A172 (cell line): ENCODE results near the gene MAL. TPM values are rescaled to one million over a fixed set of nuclear protein-coding genes. Genes with fewer than 3 reads are reported as not detected.

Source experiments
- DNase-seq: peaks from one replicate; pipeline ENCODE4 v3.0.0-alpha.2; 2015; ENCODE audit warnings: low spot score
- total RNA-seq: library from RNA; depleted of rRNA; stranded (reverse); fragments of >200 nt; shearing (Covaris generic); gene quantifications from 2 replicates; pipeline ENCODE4 v1.2.3, GENCODE V29; 2014

MAL gene
- total RNA-seq, 1 experiment from 2014 or later = not detected

DNA sequence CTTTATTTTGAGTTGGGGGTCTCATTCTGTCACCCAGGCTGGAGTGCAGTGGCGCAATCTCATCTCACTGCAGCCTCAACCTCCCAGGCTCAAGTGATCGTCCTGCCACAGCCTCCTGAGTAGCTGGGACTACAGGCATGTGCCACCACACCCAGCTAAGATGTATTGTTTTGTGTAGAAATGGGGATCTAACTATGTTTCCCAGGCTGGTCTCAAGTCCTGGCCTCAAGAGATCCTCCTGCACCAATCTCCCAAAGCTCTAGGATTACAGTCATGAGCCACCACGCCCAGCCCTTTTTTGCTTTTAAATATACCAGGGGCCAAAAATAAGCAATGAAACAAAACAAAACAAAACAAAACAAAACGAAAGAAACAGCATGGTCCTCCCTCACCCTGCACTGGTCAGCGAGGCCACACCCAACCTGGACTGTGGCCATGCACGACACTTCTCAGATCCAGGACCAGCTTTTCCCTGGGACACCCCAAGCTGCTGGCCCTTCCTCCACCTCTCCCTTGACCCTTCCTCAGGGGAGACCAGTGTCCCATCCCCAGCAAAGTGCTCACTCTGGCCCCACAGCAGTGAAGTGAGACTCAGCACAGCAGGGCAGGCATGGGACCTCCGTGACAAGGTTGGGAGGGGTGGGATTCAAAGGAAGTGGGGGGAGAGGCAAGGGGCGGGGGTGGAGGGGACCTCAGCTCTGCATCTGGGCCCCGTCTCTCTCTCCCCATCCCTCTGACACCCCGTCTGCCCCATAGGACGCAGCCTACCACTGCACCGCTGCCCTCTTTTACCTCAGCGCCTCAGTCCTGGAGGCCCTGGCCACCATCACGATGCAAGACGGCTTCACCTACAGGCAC lies 23.5 kb downstream of the MAL start:
- DNase-seq = no peak

DNA sequence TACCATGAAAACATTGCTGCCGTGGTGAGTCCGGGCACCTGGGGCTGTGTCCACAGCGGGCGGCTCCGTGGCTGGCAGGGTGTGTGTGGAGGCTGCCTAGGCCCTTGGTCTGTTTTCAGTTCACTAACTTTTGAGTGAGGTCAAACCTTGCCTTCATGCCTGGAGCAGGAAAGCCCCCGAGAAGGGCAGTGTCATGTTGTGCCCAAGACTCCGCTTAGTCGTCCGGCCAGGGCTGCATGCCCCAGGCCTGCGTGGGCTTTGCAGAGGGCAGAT lies 24.1 kb downstream of the MAL start:
- no peak for DNase-seq

DNA sequence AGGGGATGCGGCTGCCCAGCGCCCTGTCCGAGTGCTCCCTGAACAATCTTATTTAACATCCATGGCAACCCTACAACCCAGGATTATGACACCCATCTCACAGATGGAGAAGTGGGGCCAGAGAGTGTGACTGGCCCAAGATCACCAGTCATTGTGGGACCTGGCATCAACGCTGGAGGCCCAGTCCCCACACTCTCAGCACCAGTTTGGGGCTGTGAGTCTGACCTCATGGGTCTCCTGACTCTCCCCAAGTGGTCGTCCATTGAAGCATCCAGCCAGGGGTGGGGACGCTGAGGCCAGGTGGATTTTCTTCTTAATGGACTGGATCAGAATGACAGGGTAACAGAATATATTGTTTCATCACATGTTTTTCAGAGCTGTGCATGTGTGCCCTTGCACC lies 24.5 kb downstream of the MAL start:
- DNase-seq = no peak

DNA sequence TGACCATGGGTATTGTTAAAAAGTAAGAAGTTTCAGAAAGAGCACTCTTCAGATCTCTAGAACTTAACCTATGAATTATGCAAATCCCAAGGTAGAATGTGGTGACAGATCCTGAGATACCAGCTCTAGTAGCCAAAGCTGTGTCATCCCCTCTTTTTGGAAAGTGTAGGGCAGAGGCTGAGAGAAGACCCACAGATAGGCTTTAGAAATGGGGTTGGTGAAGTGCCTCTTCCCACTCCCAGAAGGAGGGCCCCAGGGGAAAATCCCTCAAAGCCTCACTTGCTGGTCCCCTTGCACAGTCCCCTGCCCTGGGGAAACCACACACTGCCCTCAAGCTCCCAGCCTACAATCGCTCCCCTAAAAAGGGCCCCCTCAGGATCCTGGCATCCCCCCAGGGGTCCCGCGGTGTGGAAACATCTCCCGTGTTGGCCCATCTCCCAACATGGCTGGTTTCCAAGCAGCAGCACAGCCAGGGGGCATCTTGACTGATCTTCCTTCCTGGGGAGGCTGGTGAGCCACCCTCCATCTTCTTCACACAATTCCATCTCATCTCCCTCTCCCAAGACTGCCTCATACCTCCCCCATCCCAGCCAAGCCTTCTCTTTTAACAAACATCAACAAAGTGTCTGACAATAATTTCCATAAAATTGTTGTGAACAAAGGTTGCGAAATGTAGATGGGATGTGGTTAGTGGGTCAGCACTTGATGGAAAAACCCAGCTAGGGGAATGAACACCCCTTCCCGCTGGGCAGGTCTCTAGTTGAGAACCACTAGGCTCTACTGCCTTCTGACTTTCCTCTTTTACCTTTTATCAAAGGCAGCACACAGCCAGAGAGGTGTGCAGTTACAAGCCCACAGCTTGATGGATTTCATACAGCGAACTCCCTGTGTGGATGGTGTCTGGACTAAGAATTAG lies 25.1 kb downstream of the MAL start:
- no peak for DNase-seq

DNA sequence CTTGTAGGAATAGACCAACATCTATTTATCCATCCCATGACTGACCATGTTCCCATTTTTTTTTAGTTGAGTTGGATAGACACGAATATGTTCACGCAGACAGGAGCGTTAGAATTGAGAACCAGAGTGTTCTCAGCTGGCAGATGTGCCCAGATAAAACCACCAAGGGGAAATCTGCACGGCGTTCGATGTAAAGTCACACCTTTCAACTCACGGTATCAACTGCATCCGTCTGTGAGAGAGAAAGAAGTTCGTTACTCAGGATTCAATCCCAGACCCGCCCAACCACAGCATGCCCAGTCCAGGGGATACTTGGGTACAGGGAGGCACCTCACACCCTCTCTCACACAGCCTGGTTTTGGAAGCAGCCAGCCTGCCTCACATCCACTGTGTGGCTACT lies 26.1 kb downstream of the MAL start:
- DNase-seq = no peak

DNA sequence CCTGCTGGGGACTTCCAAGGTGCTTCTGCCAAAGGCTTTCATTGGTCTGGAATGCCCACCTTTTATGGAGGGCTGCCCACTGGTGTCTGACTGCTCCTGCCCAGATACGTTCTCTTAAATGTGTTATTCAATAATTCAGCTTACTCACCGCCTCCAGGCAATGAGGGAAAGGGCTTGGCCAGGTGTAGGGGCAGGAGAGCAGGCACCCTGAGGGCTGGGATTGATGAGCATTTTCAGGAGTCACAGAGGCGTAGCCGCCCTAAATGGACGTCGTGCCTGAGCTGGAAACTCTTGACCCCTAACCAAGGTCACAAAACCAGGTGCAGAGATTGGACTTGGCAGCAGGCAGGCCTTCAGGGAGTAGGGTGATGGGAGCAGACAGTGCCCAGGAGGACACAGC lies 26.8 kb downstream of the MAL start:
- no peak for DNase-seq

DNA sequence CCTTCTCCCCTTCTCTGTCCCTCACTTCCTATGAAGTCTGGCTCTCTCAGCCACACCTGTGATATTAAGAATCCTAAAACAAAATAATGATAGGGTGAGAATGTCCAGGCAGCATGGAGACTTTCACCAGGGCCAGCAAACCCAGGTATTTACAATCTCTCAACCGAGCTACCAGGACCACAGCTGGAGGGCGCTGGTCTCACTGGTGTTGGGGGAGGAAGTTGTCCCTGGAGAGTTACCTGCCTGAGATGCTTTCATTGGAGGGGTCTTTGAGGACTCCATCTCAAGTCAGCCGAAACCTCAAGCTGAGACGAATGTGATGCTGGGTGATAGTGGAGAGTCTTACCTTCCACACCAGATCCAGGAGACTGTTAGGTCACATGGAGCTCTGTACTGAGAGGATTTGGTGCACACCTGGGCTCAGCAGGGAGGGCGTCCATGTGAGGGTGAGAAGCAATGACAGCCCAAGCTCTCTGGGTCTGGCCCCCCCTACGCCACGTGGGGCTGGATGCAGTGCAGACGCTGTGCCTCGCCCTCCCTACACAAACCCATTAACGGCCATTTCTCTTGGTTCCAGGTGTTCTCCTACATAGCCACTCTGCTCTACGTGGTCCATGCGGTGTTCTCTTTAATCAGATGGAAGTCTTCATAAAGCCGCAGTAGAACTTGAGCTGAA lies 27.4 kb downstream of the MAL start:
- DNase-seq = no peak

DNA sequence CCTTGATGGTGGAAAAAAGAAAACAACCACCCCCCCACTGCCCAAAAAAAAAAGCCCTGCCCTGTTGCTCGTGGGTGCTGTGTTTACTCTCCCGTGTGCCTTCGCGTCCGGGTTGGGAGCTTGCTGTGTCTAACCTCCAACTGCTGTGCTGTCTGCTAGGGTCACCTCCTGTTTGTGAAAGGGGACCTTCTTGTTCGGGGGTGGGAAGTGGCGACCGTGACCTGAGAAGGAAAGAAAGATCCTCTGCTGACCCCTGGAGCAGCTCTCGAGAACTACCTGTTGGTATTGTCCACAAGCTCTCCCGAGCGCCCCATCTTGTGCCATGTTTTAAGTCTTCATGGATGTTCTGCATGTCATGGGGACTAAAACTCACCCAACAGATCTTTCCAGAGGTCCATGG lies 28.0 kb downstream of the MAL start:
- no peak for DNase-seq

DNA sequence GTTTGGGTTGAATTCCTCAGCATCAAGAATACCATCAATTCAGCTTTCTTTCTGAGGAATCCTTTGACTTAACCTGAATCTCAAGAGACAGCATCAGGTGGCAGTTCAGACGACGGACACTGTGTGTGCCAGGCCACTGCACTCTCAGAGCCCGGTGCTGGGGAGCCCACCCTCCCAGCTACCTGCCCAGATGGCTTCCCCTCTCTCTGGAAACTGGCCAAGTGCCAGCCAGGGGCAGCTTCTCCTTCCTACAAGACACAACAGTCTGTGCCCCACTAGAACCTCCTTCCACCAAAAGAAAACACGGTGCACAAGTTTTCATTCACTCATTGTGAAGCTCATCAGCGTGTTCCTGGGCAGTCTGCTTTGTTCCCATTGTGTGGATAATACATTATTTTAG lies 28.5 kb downstream of the MAL start:
- DNase-seq = no peak

DNA sequence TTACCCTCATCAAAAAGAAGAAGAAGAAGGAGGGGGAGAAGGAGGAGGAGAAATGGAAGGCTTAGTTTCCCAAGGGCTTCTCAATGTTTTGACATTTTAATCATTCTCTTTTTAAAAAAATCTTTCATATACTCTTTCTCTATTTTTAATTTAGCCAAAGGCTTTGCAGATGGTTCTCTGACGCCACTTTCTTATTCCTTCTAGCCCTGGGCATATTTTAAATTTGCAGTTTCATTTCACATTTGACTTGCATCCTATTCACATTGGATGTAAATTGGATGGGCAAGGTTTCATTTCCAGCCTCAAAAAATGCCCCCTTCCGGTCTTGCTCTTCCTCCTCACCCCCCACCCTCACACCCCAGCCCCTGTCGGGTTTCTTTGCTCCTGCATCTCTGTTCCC lies 29.8 kb downstream of the MAL start:
- no peak for DNase-seq

DNA sequence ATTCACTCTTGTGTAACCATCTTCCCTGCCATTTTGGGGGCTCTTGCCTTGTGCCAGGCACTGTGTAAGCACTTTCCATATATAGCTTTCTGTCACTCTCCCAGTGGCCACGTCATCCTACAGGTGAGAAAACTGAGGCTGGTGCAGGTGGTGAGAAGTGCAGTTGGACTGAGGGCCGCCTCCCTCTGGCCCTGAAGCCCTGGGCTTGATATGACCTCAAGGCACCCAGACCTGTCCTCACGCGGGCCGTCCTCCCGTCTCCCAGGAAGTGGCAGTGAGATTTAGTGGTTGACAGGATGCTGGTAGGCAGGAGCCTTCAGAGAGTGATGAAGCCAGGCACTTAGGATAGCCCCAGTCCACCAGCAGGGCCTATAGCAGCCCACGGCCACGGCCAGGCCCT lies 30.5 kb downstream of the MAL start:
- no peak for DNase-seq

DNA sequence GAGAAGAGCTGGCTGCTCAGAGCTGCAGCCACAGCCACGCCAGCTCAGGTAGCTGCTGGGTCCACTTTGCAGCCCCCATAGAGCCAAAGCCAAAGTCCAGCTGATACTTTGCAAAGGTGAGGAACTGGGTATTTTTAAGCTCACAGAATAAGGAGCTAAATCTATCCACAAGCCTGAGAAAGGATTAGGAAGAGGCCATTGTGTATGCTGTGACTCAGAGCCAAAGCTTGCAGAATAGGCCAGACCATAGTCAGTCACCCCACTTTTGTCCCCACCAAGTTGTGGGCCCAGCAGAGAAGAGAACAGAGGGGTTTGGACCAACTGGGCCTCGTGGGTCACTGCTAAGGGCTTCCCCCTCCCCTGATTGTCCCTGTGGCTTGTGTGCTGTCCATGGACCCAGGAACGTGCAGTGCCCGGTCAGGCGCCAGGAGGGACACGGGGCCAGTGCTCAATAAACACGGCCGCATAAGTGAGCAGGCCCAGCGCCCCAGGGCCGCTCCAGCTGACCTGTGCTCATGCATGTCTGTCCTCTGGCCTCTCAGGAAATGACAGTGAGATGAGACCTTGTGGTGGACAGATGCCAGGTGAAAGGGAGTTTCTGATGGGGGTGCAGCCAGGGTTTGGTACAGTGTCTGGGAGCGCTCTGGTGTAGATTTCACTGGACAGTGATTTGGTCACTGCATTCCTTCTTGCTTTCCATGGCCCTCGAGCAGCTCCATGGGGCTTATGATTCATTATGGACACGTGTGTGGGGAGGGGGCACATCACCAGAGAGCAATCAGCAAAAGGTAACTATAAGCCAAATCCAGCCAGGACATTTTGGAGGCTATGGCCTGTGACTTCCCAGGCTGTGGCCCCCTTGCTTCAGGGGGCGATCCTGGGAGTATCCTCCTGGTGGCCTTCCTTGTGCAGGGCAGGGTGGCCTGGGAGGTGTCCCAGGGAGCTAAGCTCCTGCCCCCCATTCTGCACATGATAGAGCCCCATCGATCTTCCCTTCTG lies 31.3 kb downstream of the MAL start:
- DNase-seq = peak; percentile 66

DNA sequence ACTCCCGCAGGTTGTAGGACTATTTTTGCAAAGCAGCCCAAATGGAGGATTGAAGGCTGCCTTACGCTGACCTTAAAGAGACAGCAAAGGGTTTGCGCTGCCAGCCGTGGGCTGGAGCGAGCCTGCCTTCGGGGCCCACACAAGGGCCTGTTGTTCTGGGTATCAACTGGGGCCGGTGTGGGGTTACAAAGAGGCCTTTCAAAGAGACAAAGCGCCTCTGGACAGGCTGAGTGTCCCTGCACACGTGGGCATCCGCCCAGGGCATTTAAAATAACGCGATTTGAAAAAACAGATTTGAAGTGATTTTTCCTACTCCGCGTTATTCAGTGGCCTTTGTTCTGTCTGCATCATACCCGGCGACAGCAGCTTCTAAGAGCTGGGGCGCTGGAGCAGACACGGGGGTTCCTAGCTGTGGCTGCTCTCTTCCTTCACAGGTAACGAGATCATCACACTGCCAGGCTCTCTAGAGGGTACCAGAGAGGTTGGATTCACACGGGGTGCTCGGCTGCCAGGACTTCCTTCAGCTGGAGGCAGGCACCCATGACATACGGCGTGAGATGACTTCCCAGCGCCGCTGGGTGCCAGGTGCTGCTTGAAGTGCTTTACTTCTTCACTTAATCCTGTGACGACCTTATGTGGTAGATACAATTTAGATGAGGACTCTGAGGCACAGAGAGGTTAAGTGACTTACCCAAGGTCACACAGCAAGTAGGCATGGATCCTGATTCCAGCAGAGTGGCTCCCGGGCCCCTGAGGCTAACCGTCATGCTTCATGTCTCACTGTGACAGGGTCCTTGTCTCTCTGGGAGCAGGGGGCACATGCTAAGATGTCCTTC lies 32.2 kb downstream of the MAL start:
- DNase-seq = no peak

DNA sequence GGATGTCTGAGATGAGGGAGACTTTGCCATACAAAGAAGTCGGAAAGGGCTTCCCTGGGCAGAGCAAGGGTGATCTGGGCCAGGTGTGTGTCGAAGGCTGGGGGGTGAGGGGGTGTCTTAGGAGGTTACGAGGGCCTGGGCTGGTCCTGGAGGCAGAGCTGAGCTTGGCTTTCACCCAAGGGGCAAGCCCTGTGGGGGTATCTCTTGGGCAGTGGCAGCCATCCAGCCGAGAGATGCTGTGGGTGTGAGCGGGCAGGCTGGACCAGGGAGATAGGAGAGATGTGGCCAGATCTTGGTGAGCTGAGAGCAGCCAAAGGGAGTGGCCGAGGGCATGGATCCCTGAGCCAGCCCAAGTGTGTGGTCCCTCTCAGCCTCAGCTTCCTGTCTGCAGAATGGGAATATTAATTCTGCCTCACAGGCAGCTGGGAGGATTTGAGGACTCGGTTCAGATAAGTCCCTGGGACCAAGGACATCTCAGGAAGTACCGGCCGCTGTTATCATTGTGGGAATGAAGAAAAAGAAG lies 33.0 kb downstream of the MAL start:
- DNase-seq = no peak

DNA sequence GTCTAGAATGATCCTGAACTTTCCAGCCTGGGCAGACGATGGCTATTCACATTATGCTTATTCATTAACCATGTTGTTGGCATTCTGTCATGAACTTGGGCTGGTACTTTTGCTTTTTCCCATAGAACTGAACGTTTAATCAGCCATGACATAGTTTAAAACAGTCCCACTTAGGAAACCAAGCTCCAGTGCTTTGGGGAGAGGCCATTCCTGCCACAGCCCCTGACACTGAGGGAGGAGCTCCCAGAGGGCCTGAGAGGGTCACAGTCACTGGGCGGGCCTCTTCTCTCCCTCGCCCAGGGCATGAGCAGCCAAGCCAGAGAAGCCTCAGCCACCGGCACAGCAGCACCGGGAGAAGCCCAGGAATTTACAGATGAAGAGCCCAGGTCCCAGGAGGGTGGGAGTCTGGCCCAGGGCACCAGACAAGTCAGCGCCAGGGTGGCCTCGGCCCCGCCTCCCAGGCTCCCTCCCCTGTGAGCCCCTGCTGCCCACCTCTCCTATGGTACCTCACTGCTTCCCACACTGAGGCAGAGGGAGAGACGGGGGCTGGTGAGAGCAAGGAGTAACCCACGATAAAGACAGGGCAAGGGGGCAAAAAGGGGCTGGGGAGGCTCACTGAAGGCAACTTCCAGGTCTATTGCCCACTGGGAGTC lies 33.6 kb downstream of the MAL start:
- DNase-seq = no peak

DNA sequence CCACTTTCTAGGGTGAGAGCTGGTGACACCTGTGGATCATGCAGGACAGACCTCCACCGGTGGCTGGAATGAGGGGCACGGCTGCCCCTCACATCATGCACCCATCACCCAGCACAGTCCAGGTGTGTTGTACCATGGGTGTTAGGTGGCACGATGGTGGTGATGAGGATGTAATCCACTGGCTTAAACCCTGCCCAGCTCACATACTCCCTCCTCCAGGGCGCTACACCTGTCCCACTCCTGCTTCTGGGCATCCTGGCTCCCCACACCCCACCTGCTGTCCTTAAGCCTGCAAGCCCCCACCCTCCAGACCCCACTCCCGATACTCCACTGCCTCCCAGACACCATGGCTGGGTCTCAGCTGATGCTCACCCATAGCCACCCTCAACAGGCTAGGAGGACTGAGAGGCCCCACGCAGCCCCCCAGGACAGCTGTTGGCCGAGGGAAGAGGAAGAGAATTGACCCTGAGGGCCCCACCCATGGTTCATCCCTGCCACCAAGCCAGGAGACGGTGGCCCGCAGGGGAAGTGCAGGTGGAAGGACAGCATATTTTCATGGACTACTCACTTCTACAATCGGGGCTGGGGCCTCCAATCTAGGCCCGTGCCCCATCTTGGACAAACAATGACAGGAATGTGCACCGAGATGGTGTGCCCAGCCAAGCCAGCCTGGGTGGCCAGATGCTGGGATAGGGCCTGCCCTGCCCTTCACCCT lies 34.3 kb downstream of the MAL start:
- no peak for DNase-seq

DNA sequence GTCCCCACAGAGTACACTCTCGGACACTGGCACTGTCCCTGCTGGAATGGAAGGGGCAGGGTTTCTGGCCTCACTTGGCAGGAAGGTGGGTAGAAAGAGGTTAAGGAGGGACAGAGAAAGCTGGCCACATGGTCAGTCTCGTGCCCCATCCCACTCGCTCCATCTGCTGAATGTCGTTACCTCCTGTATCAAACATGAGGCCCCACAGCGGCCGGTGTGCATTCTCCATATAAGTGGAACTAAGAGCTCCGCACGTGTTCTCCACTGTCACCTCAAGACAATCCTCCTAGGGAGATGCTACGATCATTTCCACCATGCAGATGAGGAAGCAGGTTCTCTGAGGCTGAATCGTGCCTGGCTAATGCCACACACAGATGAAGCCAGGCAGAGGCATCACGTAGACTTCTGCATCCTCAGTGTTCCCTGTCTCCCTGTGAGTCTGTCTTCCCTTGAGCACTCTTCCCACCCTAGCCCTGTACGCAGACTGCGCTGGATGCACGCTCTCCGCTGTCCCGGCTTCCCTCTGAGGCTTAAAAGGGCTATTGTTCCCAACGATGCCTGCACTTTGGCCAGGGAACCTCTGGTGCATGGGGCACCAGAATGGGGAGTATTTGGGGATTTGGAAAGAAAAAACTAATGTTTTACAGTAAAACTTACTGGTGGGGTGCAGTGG lies 35.1 kb downstream of the MAL start:
- DNase-seq = no peak

DNA sequence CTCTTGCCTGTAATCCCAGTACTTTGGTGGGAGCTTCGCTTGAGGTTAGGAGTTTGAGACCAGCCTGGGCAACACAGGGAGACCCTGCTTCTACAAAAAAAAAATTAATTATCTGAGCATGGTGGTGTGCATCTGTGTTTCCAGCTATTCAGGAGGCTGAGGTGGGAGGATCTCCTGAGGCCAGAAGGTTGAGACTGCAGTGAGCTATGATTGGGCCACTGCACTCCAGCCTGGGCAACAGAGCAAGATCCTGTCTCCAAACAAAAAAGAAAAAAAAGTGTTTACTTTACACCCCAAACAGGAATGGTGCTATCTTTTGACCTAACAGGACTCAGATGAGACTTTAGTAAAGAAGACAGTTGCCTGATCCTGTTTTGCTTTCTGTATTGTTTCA lies 35.6 kb downstream of the MAL start:
- DNase-seq = no peak
